HG02763 (cell line): ENCODE data around the gene IL6.

Experiments used
- ATAC-seq: cut with Tn5 transposase; IDR thresholded peaks from one replicate; pipeline ENCODE4 v1.9.1; 2021; ENCODE audit warnings: mild to moderate bottlenecking, moderate library complexity; ENCODE audit not compliant: unreplicated experiment

IL6 gene

GRCh38 chr7:22726345-22726906, 574 bp upstream of the IL6 start:
- ATAC-seq: peak; percentile 57

- no peak for ATAC-seq
Observed at GRCh38 chr7:22727714-22728035, 675 bp downstream of the IL6 start.

- no peak for ATAC-seq
Observed at GRCh38 chr7:22728401-22729029, 1.5 kb downstream of the IL6 start.

- ATAC-seq: no peak
Observed at GRCh38 chr7:22729180-22729825, 2.3 kb downstream of the IL6 start.

GRCh38 chr7:22730066-22730710, 3.2 kb downstream of the IL6 start:
- no peak for ATAC-seq

GRCh38 chr7:22730921-22731654, 4.1 kb downstream of the IL6 start:
- no peak for ATAC-seq

GRCh38 chr7:22731766-22732165, 4.8 kb downstream of the IL6 start:
- ATAC-seq: no peak

- ATAC-seq: no peak
Observed at GRCh38 chr7:22732556-22733126, 5.6 kb downstream of the IL6 start.

- ATAC-seq: no peak
Observed at GRCh38 chr7:22733761-22734160, 6.8 kb downstream of the IL6 start.

- ATAC-seq: no peak
Observed at GRCh38 chr7:22743014-22743413, 16.0 kb downstream of the IL6 start.

- no peak for ATAC-seq
Observed at GRCh38 chr7:22751341-22751740, 24.3 kb downstream of the IL6 start.

GRCh38 chr7:22757338-22757994, 30.5 kb downstream of the IL6 start:
- no peak for ATAC-seq

- no peak for ATAC-seq
Observed at GRCh38 chr7:22758576-22758975, 31.6 kb downstream of the IL6 start.

- no peak for ATAC-seq
Observed at GRCh38 chr7:22759721-22760120, 32.7 kb downstream of the IL6 start.

GRCh38 chr7:22762866-22763265, 35.9 kb downstream of the IL6 start:
- no peak for ATAC-seq

- peak; percentile 72 for ATAC-seq
Observed at GRCh38 chr7:22765609-22766008, 38.6 kb downstream of the IL6 start.

GRCh38 chr7:22771194-22771871, 44.3 kb downstream of the IL6 start:
- no peak for ATAC-seq

- ATAC-seq: no peak
Observed at GRCh38 chr7:22771872-22772228, 44.9 kb downstream of the IL6 start.

- no peak for ATAC-seq
Observed at GRCh38 chr7:22772885-22773284, 45.9 kb downstream of the IL6 start.

- ATAC-seq: no peak
Observed at GRCh38 chr7:22776964-22777363, 50.0 kb downstream of the IL6 start.
